Tibial artery (tissue), 4 donors: Measurements from ENCODE around the gene CD109.

Source experiments
- DNase-seq, 2 donors: peaks; one replicate each; pipeline ENCODE4 v3.0.0-alpha.2; 2019
- H3K27ac ChIP-seq, 2 donors: fragments of 200-600 bp; sonication (generic) in 1 of 2; 1 replicate in 1 of 2; 2 replicates in 1 of 2; pipeline ENCODE4 v1.5.1; 2018 to 2019; ENCODE audit warnings: mild to moderate bottlenecking in 1 of 2
- H3K27me3 ChIP-seq, 2 donors: fragments of 200-600 bp; sonication (generic) in 1 of 2; one replicate each; pipeline versions ENCODE4 v1.5.1 to v1.6.0; 2016 to 2019
- H3K36me3 ChIP-seq, 3 donors: fragments of 200-600 bp; sonication (generic) in 2 of 3; one replicate each; pipeline ENCODE4 v1.5.1; 2016 to 2019; ENCODE audit warnings: mild to moderate bottlenecking in 2 of 3
- H3K4me1 ChIP-seq, 4 donors: fragments of 200-600 bp; sonication (generic) in 2 of 4; 1 replicate in 3 of 4; 2 replicates in 1 of 4; pipeline ENCODE4 v1.5.1; 2016 to 2019
- H3K4me3 ChIP-seq, 2 donors: fragments of 200-600 bp; sonication (generic) in 1 of 2; 1 replicate in 1 of 2; 2 replicates in 1 of 2; pipeline ENCODE4 v1.5.1; 2018 to 2019; ENCODE audit warnings: mild to moderate bottlenecking in 2 of 2
- H3K9me3 ChIP-seq, 3 donors: fragments of 200-600 bp; sonication (generic) in 1 of 3; one replicate each; pipeline ENCODE4 v1.5.1; 2016 to 2019
- intact Hi-C: fragments of 100-400 bp; cut with DNase I; formaldehyde crosslinking; loops from one replicate; pipeline ENCODE4 v1.15.0; 2023; ENCODE audit warnings: low total_unique reads
- TF ChIP-seq, protein P1 (sequence below), 2 experiments: fragments of 200-600 bp in 1 of 2; fragments of 450-650 bp in 1 of 2; IDR thresholded peaks; one replicate each; pipeline ENCODE4 v1.5.1; 2017 to 2019; ENCODE audit warnings: antibody characterized with exemption in 2 of 2, mild to moderate bottlenecking in 1 of 2, moderate library complexity in 1 of 2

The CD109 gene

DNA sequence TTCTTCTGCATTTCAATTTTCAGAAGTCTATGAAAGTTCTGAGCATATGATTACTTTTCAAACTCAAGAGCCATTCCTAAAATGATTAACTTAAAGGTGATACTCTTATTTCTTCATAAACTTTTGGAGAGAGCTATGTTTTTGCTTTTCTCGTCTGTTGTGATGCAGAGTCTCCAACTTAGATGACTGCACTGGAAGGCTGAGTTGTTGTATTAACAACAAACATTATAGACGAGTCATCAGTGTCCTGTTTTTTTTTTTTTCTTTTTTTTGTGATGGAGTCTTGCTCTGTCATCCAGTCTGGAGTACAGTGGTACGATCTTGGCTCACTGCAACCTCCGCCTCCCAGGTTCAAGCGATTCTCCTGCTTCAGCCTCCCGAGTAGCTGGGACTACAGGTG lies 101.9 kb downstream of the CD109 start:
- no peak overlapping the region for H3K27ac ChIP-seq
- TF ChIP-seq, protein P1, sequence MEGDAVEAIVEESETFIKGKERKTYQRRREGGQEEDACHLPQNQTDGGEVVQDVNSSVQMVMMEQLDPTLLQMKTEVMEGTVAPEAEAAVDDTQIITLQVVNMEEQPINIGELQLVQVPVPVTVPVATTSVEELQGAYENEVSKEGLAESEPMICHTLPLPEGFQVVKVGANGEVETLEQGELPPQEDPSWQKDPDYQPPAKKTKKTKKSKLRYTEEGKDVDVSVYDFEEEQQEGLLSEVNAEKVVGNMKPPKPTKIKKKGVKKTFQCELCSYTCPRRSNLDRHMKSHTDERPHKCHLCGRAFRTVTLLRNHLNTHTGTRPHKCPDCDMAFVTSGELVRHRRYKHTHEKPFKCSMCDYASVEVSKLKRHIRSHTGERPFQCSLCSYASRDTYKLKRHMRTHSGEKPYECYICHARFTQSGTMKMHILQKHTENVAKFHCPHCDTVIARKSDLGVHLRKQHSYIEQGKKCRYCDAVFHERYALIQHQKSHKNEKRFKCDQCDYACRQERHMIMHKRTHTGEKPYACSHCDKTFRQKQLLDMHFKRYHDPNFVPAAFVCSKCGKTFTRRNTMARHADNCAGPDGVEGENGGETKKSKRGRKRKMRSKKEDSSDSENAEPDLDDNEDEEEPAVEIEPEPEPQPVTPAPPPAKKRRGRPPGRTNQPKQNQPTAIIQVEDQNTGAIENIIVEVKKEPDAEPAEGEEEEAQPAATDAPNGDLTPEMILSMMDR (IDR thresholded peaks at IDR 0.05): no peak
- H3K4me3 ChIP-seq: no peak overlapping the region
- no peaks in the 10 kb centered on the region for H3K27me3 ChIP-seq
- DNase-seq: no peak
- intact Hi-C loops: no loop called here
- peaks cover 0 to 4% (median 0%) of the 10 kb centered on the region in 3 donors for H3K36me3 ChIP-seq
- H3K9me3 ChIP-seq: no peaks in the 10 kb centered on the region
- no peaks in the 10 kb centered on the region for H3K4me1 ChIP-seq

DNA sequence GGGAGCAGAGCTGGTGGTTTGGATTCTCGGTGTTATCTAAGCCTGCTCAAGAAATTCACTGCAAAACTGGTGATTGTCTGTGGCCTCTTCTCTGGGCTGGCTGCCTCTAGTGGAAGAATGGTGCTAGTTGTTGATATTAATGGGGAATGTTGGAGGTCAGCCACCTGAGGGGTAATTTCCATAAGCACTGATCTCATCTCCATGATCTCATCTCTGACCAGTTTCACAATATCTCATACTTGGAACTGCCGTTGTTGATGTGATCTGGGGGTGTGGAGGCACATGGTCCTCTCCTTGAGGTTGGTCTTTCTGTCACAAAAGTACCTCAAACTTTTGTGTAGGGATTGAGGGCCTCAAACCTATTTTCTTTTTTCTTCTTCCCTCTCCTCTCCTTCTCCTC lies 102.6 kb downstream of the CD109 start:
- peak; percentile 68 to 75 for DNase-seq
- no peaks in the 10 kb centered on the region for H3K36me3 ChIP-seq
- H3K27me3 ChIP-seq: no peaks in the 10 kb centered on the region
- intact Hi-C loops: no loop called here
- H3K4me3 ChIP-seq: no peak overlapping the region
- H3K27ac ChIP-seq: no peak overlapping the region
- H3K9me3 ChIP-seq: no peaks in the 10 kb centered on the region
- TF ChIP-seq, protein P1 (IDR thresholded peaks at IDR 0.05): no peak
- H3K4me1 ChIP-seq: no peaks in the 10 kb centered on the region

DNA sequence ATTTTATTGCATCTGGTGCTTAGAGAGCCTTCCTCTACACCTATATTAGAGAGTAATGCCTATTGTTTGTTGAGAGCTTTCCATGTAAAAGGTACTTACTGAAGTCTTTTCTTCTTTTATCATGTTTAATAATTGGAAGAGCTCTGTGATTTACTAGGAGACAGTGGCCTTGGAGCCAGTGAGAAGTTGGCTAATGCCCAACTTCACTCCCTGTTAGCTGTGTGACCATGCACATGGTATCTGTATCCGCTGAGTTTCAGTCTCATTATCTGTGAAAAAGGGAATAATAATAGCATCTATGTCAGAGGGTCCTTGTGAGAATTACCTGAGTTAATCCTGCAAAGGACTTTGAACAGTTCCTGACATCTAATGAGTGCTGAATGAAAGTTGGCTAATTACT lies 105.0 kb downstream of the CD109 start:
- Histone ChIP-seq H3K4me1 (no peaks in the 10 kb centered on the region), H3K4me3 (no peak overlapping the region), H3K36me3 (no peaks in the 10 kb centered on the region), H3K9me3 (no peaks in the 10 kb centered on the region), H3K27me3 (no peaks in the 10 kb centered on the region), H3K27ac (no peak overlapping the region)
- no peak for DNase-seq
- intact Hi-C loops: no loop called here
- TF ChIP-seq, protein P1 (IDR thresholded peaks at IDR 0.05): no peak

DNA sequence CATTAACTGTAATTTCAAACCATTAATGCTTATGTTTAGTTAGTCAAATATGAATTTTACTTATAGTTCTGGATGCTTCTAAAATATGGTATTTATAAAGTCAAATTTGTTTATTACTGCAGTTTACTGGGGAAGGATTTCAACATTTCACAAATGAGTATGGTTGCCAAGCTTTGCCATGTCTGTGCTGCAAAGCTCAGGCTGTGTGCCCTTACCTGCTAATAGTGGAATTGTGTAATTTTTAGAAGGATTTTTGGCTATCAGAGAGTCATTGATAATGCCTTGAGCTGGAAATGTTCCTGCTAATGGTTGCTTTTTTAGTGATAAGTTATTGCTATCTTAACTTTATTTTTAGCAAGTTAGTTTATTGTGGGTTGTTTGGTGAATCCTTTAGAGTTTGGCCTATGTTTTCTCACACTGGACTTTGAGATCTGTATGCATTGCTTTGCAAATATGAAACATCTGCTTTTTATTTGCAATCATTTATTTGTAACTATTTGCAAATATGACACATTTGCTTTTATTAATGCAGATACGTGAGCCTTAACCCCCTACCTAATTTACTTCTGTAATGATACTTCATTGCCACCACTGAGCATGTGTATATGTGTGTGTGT lies 105.8 kb downstream of the CD109 start:
- Histone ChIP-seq H3K36me3 (no peaks in the 10 kb centered on the region), H3K4me1 (no peaks in the 10 kb centered on the region), H3K4me3 (no peak overlapping the region), H3K27me3 (no peaks in the 10 kb centered on the region), H3K9me3 (no peaks in the 10 kb centered on the region), H3K27ac (no peak overlapping the region)
- DNase-seq: no peak
- TF ChIP-seq, protein P1 (IDR thresholded peaks at IDR 0.05): no peak
- intact Hi-C loops: no loop called here

DNA sequence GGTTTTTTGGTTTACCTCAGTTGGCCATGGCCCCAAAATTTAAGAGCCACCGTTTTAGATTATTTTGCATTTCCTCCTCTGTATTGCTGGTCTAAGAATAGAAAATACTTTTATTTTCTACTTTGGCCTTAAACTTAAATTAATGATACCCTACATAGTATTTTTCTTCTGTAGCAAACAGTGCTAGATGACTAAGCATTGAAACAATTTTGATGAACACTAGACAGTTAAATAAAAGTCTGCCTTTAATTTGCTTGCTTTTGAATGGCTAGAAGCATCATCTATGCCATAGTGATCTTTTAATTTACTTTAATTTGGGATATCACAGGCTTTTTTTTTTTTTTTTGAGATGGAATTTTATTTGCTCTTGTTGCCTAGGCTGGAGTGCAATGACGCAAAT lies 106.4 kb downstream of the CD109 start:
- Histone ChIP-seq H3K4me1 (no peaks in the 10 kb centered on the region), H3K27me3 (no peaks in the 10 kb centered on the region), H3K4me3 (no peak overlapping the region), H3K27ac (no peak overlapping the region), H3K36me3 (no peaks in the 10 kb centered on the region), H3K9me3 (no peaks in the 10 kb centered on the region)
- TF ChIP-seq, protein P1 (IDR thresholded peaks at IDR 0.05): no peak
- intact Hi-C loops: no loop called here
- no peak for DNase-seq
